Measurements from ENCODE around the gene PDE4B. TPM values are rescaled to one million over a fixed set of nuclear protein-coding genes. Genes with fewer than 3 reads are reported as not detected.

The PDE4B gene
- polyA plus RNA-seq, 1 donor from 2014 or later: 135 TPM

DNA sequence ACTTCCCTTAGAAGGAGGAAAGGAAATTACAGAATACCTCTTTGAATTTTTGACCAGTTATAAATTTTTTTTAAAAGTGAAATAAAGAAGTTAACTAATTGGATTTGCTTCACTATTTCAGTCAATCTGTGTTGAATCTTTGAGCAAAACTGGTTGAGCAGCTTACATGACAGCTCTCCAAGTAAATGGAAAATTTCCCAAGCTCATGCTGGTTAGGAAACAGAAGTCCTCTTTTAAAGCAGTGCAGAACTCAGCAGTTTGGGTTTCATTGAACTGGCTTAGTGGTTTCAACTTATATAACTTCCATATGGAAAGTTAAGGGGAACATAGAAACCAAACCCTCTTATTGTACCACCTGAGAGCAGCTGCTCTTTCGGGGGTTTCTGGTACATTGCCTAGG lies 250.5 kb downstream of the PDE4B start:
- Histone ChIP-seq H2AFZ (ENCODE audit: low read depth, low read length) (no peak overlapping the region), H3K9me2 (ENCODE audit: insufficient read depth, low read length) (no peaks in the 10 kb centered on the region), H3K9ac (ENCODE audit: low read length) (no peak overlapping the region), H3K4me2 (ENCODE audit: low read length) (no peak overlapping the region), H3F3A (ENCODE audit: insufficient read depth, low read length, poor library complexity, severe bottlenecking) (no peaks in the 10 kb centered on the region), H4K20me1 (ENCODE audit: insufficient read depth) (no peaks in the 10 kb centered on the region), H3K9me3 (ENCODE audit: low read length) (no peaks in the 10 kb centered on the region), H3K79me2 (replicated peaks; ENCODE audit: insufficient read depth, low read length) (peaks cover 4% of the 10 kb centered on the region), H3K27me3 (ENCODE audit: insufficient read depth, low read depth, low read length) (no peaks in the 10 kb centered on the region), H3K27ac (ENCODE audit: low read length) (no peak overlapping the region), H3K4me3 (ENCODE audit: low read length) (no peak overlapping the region), H3K36me3 (ENCODE audit: insufficient read depth, low read length) (no peaks in the 10 kb centered on the region)
- TF ChIP-seq EZH2 (IDR thresholded peaks at IDR 0.05; ENCODE audit: borderline replicate concordance, insufficient read depth, low read length, poor library complexity, severe bottlenecking) (no peak), SMC3 (conservative IDR thresholded peaks at IDR 0.05; ENCODE audit: poor library complexity) (no peak), MXI1 (conservative IDR thresholded peaks at IDR 0.05; ENCODE audit: poor library complexity, severe bottlenecking) (no peak), TAF1 (IDR thresholded peaks at IDR 0.05; ENCODE audit: low read depth) (no peak), RAD21 (conservative IDR thresholded peaks at IDR 0.05) (no peak), POLR2AphosphoS5 (IDR thresholded peaks at IDR 0.05) (no peak), EP300 (conservative IDR thresholded peaks at IDR 0.05; ENCODE audit: poor library complexity, severe bottlenecking) (no peak)
- TF ChIP-seq, protein P1, sequence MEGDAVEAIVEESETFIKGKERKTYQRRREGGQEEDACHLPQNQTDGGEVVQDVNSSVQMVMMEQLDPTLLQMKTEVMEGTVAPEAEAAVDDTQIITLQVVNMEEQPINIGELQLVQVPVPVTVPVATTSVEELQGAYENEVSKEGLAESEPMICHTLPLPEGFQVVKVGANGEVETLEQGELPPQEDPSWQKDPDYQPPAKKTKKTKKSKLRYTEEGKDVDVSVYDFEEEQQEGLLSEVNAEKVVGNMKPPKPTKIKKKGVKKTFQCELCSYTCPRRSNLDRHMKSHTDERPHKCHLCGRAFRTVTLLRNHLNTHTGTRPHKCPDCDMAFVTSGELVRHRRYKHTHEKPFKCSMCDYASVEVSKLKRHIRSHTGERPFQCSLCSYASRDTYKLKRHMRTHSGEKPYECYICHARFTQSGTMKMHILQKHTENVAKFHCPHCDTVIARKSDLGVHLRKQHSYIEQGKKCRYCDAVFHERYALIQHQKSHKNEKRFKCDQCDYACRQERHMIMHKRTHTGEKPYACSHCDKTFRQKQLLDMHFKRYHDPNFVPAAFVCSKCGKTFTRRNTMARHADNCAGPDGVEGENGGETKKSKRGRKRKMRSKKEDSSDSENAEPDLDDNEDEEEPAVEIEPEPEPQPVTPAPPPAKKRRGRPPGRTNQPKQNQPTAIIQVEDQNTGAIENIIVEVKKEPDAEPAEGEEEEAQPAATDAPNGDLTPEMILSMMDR (IDR thresholded peaks at IDR 0.05; ENCODE audit: poor library complexity, severe bottlenecking): no peak
- TF ChIP-seq, protein P2, sequence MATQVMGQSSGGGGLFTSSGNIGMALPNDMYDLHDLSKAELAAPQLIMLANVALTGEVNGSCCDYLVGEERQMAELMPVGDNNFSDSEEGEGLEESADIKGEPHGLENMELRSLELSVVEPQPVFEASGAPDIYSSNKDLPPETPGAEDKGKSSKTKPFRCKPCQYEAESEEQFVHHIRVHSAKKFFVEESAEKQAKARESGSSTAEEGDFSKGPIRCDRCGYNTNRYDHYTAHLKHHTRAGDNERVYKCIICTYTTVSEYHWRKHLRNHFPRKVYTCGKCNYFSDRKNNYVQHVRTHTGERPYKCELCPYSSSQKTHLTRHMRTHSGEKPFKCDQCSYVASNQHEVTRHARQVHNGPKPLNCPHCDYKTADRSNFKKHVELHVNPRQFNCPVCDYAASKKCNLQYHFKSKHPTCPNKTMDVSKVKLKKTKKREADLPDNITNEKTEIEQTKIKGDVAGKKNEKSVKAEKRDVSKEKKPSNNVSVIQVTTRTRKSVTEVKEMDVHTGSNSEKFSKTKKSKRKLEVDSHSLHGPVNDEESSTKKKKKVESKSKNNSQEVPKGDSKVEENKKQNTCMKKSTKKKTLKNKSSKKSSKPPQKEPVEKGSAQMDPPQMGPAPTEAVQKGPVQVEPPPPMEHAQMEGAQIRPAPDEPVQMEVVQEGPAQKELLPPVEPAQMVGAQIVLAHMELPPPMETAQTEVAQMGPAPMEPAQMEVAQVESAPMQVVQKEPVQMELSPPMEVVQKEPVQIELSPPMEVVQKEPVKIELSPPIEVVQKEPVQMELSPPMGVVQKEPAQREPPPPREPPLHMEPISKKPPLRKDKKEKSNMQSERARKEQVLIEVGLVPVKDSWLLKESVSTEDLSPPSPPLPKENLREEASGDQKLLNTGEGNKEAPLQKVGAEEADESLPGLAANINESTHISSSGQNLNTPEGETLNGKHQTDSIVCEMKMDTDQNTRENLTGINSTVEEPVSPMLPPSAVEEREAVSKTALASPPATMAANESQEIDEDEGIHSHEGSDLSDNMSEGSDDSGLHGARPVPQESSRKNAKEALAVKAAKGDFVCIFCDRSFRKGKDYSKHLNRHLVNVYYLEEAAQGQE (IDR thresholded peaks at IDR 0.05; ENCODE audit: borderline replicate concordance): no peak

DNA sequence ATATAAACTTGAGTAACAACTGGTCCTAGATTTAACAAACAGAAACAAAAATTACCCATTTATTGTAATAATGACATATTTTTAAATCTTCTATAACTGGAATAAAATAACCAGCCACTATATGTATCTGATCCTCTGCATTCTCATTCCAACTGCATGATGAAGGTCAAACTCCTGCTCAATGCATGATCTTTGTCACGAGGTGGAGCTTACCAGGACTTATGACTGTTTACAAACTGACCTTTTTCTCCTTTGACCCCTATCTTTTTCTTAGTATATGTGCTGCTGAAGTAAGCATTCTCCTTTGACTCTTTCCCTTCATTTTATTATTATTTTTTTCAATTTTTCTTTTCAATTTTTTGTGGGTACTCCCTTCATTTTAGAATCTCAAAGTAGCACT lies 252.2 kb downstream of the PDE4B start:
- no peak overlapping the region for H3K4me3 ChIP-seq (ENCODE audit: low read length)
- TF ChIP-seq, protein P2 (IDR thresholded peaks at IDR 0.05; ENCODE audit: borderline replicate concordance): no peak
- TF ChIP-seq SMC3 (conservative IDR thresholded peaks at IDR 0.05; ENCODE audit: poor library complexity) (no peak), RAD21 (conservative IDR thresholded peaks at IDR 0.05) (no peak), POLR2AphosphoS5 (IDR thresholded peaks at IDR 0.05) (no peak), EZH2 (IDR thresholded peaks at IDR 0.05; ENCODE audit: borderline replicate concordance, insufficient read depth, low read length, poor library complexity, severe bottlenecking) (no peak), EP300 (conservative IDR thresholded peaks at IDR 0.05; ENCODE audit: poor library complexity, severe bottlenecking) (no peak), MXI1 (conservative IDR thresholded peaks at IDR 0.05; ENCODE audit: poor library complexity, severe bottlenecking) (no peak), TAF1 (IDR thresholded peaks at IDR 0.05; ENCODE audit: low read depth) (no peak)
- TF ChIP-seq, protein P1 (IDR thresholded peaks at IDR 0.05; ENCODE audit: poor library complexity, severe bottlenecking): no peak
- no peaks in the 10 kb centered on the region for H4K20me1 ChIP-seq (ENCODE audit: insufficient read depth)
- H3K27ac ChIP-seq (ENCODE audit: low read length): no peak overlapping the region
- H3K9me2 ChIP-seq (ENCODE audit: insufficient read depth, low read length): no peaks in the 10 kb centered on the region
- H3K9ac ChIP-seq (ENCODE audit: low read length): no peak overlapping the region
- H2AFZ ChIP-seq (ENCODE audit: low read depth, low read length): no peak overlapping the region
- H3K9me3 ChIP-seq (ENCODE audit: low read length): no peaks in the 10 kb centered on the region
- no peaks in the 10 kb centered on the region for H3F3A ChIP-seq (ENCODE audit: insufficient read depth, low read length, poor library complexity, severe bottlenecking)
- no peaks in the 10 kb centered on the region for H3K36me3 ChIP-seq (ENCODE audit: insufficient read depth, low read length)
- no peak overlapping the region for H3K4me2 ChIP-seq (ENCODE audit: low read length)
- no peaks in the 10 kb centered on the region for H3K27me3 ChIP-seq (ENCODE audit: insufficient read depth, low read depth, low read length)
- H3K79me2 ChIP-seq (replicated peaks; ENCODE audit: insufficient read depth, low read length): peaks cover 4% of the 10 kb centered on the region

Measured in neural cell (in vitro differentiated cells).